Measurements from ENCODE around the gene HOXB3. TPM values are rescaled to one million over a fixed set of nuclear protein-coding genes. Genes with fewer than 3 reads are reported as not detected.
"Not testable (repeated sequence)": the region's sequence is repeated elsewhere in the genome, so short reads cannot be mapped to it uniquely, and the experiment has no call there.

HOXB3 gene
- total RNA-seq, 4 donors from 2014 or later = 10.6 to 30.0 (median 18.0) TPM

DNA sequence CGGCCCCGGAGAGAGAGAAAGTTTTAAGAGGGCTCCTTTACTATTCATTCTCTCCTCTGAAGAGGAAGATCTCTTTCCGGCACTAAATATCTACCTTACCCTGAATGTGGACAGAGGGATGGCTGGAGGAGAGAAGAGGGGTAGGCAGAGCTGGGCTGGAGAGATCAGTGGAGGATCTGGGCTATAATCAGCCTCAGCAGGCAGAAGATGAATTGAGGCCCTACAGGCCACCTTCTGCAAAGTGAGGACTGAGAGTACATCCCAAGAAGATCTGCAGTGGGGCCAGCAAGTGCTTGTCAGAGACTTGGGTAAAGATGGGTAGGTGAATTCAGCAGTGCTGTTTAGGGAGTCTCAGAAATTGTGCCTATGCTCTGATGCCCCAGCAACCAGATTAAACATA, 52.7 kb downstream of the HOXB3 start:
- Histone ChIP-seq H3K9me3 (no peaks in the 10 kb centered on the region), H3K27me3 (no peaks in the 10 kb centered on the region), H3K36me3 (no peaks in the 10 kb centered on the region), H3K4me1 (no peaks in the 10 kb centered on the region), H3K4me3 (no peak overlapping the region), H3K27ac (no peak overlapping the region)
- DNase-seq = no peak
- TF ChIP-seq, protein P1, sequence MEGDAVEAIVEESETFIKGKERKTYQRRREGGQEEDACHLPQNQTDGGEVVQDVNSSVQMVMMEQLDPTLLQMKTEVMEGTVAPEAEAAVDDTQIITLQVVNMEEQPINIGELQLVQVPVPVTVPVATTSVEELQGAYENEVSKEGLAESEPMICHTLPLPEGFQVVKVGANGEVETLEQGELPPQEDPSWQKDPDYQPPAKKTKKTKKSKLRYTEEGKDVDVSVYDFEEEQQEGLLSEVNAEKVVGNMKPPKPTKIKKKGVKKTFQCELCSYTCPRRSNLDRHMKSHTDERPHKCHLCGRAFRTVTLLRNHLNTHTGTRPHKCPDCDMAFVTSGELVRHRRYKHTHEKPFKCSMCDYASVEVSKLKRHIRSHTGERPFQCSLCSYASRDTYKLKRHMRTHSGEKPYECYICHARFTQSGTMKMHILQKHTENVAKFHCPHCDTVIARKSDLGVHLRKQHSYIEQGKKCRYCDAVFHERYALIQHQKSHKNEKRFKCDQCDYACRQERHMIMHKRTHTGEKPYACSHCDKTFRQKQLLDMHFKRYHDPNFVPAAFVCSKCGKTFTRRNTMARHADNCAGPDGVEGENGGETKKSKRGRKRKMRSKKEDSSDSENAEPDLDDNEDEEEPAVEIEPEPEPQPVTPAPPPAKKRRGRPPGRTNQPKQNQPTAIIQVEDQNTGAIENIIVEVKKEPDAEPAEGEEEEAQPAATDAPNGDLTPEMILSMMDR (IDR thresholded peaks at IDR 0.05) = no peak
- TF ChIP-seq POLR2A (IDR thresholded peaks at IDR 0.05) = no peak
- intact Hi-C loops (cut with DNase I; ENCODE audit: low total_unique reads) = no loop called here

DNA sequence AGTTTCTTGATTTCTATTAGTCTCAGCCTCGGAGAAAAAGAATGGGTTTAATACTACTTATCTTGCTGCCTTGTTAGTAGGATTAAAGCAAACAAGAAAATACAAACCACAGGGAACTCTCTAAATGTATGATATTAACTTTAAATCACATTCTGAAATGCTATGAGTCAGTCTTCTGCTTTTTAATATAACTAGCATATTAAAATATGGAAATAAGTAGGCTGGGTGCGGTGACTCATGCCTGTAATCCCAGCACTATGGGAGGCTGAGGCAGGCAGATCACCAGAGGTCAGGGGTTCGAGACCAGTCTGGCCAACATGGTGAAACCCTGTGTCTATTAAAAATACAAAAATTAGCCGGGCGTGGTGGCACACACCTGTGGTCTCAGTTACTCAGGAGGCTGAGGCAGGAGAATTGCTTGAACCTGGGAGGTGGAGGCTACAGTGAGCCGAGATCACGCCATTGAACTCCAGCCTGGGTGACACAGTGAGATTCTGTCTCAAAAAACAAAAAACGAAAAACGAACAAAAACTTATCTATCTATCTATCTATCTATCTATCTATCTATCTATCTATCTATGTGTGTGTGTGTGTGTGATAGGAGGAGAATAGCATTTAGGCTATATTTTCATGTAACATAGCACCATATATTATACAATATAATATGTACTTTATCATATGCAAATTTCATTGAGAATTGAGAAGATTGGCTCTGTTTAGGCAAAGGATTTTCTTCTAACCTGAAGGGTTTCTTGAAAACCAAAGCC, 54.1 kb downstream of the HOXB3 start:
- intact Hi-C loops (cut with DNase I; ENCODE audit: low total_unique reads); DNase-seq; H3K4me3 ChIP-seq; H3K27ac ChIP-seq; H3K36me3 ChIP-seq; H3K4me1 ChIP-seq; H3K9me3 ChIP-seq; H3K27me3 ChIP-seq: not testable (repeated sequence)

DNA sequence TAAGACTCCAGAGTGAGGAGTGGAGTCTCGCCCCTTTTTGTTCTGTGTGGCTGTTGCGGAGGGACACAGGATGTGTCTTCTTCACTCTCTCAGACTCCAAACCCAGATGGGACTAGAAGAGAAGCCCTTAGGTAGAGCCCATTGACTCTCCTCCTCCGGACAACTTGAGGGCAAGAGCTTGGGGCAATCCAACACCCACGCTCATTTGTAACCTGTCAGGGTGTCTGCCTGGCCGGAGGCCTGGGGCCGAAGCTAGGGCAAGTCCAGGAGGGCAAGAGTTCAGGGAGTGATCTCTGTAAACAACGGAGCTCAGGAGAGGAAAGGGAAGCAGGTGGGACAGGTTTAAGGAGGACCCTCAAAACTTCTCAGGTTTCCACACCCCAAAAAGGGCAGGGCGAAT, 57.8 kb downstream of the HOXB3 start:
- Histone ChIP-seq H3K36me3 (no peaks in the 10 kb centered on the region), H3K9me3 (no peaks in the 10 kb centered on the region), H3K27ac (no peak overlapping the region), H3K4me3 (no peak overlapping the region), H3K4me1 (no peaks in the 10 kb centered on the region), H3K27me3 (no peaks in the 10 kb centered on the region)
- DNase-seq = no peak
- TF ChIP-seq, protein P1 (IDR thresholded peaks at IDR 0.05) = no peak
- TF ChIP-seq POLR2A (IDR thresholded peaks at IDR 0.05) = no peak
- intact Hi-C loops (cut with DNase I; ENCODE audit: low total_unique reads) = no loop called here

DNA sequence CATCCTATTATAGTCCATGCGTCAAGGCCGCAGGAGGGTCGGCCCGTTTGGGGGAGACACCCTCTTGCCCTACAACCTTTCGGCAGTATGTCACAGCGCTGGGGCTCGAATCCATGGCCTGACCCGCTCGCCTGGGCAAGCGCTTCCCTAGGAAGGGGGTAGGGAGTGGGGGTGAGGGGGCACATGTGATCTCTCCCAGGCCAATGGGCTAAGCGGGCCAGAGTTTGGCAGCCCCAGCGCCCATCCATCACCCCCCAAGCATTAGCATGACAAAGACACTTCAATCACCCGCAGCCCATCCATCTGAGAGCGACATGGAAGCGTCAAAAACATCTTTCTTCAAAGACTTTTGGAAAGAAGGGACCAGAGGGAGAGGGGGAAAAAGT, 59.2 kb downstream of the HOXB3 start, which contains the start of gene HOXB1:
Gene HOXB1 (minus strand): TSS at position 125 of the 386 bp plus-strand sequence. CDS start 107 bp downstream, at position 18.
- Histone ChIP-seq H3K4me1 (no peaks in the 10 kb centered on the region), H3K27me3 (no peaks in the 10 kb centered on the region), H3K9me3 (no peaks in the 10 kb centered on the region), H3K4me3 (no peak within 1 kb of the TSS), H3K36me3 (no peaks in the 10 kb centered on the region), H3K27ac (no peak within 1 kb of the TSS)
- intact Hi-C loops (cut with DNase I; ENCODE audit: low total_unique reads) = no loop called here
- TF ChIP-seq, protein P1 (IDR thresholded peaks at IDR 0.05) = no peak
- TF ChIP-seq POLR2A (IDR thresholded peaks at IDR 0.05) = no peak
- no peak for DNase-seq

DNA sequence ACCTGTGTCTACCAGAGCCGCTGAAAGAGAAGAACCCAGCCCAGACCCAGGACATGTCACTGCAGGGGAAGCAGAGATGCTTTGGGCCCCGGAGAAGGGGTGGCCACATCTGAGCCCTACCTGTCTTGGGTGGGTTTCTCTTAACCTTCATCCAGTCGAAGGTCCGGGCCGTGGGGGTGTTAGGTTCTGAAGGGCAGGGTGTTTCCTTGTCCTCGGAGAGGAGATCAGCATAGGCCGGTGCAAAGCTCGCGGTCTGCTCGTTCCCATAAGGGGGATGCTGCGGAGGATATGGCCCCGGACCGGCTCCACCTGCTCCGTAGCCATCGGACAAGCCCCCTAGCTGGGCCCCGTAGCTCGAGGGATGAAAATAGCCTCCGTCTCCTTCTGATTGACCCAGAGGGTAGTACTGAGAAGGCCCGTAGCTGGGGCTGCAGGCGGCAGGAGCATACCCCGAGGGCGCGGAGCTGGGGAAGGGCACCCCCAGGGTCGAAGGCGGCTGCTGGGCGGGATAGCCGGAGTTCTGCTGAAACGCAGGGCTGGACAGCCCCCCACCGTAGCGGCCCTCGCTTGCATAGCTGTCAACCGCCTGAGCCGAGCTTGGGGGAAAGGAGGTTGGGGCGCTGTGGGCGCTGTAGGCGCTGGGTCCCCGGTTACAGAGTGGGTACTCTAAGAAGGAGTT, 59.7 kb downstream of the HOXB3 start:
- Histone ChIP-seq H3K27ac (no peak overlapping the region), H3K27me3 (no peaks in the 10 kb centered on the region), H3K4me3 (no peak overlapping the region), H3K36me3 (no peaks in the 10 kb centered on the region), H3K9me3 (no peaks in the 10 kb centered on the region), H3K4me1 (no peaks in the 10 kb centered on the region)
- TF ChIP-seq, protein P1 (IDR thresholded peaks at IDR 0.05) = no peak
- no peak for TF ChIP-seq POLR2A (IDR thresholded peaks at IDR 0.05)
- no peak for DNase-seq
- intact Hi-C loops (cut with DNase I; ENCODE audit: low total_unique reads) = no loop called here
